GM20431 (cell line): ENCODE data around the gene TBC1D22A.

ENCODE experiments used
- in situ Hi-C: fragments of 300-500 bp; cut with MseI, MboI; formaldehyde crosslinking; loops from one replicate; pipeline ENCODE4 v1.15.0; 2020; ENCODE audit warnings: low sequenced_read_pairs; ENCODE audit not compliant: unreplicated experiment

Gene TBC1D22A

DNA sequence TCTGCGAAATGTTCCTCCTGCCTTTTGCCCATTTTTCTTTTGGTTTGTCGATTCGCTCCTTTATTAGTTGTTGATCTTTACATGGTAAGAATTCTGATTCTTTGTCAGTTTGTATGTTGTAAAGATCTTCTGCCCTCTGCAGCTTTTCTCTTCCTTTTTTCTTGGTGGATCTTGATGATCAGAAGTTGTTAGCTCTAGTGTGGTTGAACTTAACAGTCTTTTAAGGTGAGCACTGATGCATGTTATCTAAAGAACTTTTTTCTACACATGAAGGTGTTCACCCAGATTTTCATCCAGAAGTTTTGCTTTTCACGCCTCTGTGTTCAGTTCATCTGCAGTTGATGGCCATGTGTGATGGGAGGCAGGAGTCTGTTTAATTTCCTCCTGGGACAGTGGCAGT, 133.7 kb downstream of the TBC1D22A start:
- in situ Hi-C loops, result no loop called here

- in situ Hi-C loops, result no loop called here
These were observed 134.3 kb downstream of the TBC1D22A start for GRCh38 chr22:46896568-46897245.

GRCh38 chr22:46897246-46897623, 134.8 kb downstream of the TBC1D22A start:
- in situ Hi-C loops, result no loop called here

- in situ Hi-C loops, result no loop called here
These were observed 138.1 kb downstream of the TBC1D22A start for GRCh38 chr22:46900549-46900948.

- in situ Hi-C loops, result no loop called here
These were observed 140.0 kb downstream of the TBC1D22A start for GRCh38 chr22:46902436-46902835.

DNA sequence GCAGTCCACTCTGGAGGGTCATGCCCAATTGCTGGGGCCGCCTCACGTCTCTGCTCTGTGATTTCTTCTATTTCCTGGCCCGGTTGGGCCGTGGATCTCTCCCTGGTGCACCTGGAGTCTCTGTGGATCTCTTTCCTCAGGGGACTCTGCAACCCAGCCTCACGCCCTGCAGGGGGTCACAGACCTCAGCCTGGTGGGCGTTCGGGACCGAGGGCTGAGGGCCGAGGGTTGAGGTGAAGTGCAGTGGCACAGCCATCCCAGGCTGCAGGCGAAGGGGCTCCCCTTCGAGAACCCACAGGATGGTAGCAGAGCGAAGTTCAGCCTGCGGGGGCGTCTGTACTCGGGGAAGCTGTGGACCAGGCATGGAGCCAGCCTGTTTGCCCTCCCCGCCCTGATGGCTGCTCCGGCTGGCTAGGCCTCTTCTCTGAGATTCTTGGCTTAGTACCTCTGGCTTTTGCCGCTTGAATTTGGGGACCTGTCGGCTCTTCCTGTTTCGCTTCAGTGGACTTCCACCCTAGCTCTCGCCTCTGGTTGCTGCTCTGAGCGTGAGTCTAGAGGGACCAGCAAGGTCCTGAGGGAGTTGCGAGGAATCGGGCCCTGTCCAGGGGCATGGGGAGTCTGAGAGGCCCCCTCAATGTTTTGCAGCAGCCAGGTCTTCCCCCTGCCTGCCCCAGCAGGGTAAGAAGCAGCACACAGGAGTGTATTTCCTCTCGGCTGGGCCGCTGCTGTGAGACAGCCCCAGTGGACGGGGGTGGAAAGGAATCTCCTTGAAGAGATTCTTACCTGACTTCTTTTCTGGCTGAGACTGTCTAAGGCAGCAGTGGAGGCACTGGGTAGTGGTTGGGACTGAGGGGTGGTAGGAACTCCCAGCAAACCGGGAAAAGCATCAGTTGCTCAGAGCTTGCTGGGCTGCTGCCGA, 140.8 kb downstream of the TBC1D22A start:
- in situ Hi-C loops, result no loop called here

GRCh38 chr22:46905415-46905814, 143.0 kb downstream of the TBC1D22A start:
- in situ Hi-C loops, result no loop called here

DNA sequence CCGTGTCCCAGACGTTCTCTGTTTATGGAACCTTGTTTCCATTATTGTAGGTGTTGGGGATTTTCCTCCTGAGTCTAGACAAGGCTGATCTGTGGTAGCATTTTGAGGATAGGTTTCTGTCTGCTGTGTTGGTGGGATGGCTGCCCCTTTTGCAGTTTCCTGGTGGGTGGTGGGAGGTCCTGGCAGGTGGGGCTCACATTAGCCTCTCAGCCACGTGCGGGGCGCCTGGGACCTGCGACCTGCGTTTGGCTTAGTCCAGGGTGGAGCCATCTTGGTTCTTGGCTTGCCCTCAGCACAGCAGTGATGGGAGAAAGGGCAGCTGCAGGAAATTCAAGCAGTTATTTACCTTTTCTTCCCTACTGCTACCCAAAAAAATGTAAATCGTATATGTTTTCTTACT, 143.4 kb downstream of the TBC1D22A start:
- in situ Hi-C loops, result no loop called here

- in situ Hi-C loops, result no loop called here
These were observed 144.0 kb downstream of the TBC1D22A start for GRCh38 chr22:46906326-46907045.

GRCh38 chr22:46907241-46908215, 145.1 kb downstream of the TBC1D22A start:
- in situ Hi-C loops, result no loop called here

DNA sequence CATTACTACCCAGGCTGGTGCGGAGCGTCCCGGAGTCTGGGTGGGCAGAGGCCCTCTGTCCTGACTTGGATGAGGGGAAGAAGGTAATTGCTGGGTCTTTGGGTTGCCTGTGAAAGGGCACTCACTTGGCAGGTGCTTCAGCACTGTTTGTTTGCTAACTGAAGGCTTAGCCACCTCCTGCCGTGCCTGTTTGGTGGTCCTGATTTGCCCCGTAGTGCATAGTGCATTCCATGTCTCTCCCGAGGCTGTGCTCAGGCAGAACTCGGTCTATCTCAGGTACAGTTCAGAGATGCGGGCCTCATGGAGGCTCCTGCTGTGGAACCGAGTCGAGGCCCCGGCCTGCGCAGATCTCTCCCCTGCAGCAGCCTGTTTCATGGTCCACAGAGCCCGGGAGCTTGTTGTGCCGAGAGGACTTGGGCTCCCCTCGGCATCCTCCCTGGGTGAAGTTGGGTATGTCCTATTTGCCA, 146.2 kb downstream of the TBC1D22A start:
- in situ Hi-C loops, result no loop called here

DNA sequence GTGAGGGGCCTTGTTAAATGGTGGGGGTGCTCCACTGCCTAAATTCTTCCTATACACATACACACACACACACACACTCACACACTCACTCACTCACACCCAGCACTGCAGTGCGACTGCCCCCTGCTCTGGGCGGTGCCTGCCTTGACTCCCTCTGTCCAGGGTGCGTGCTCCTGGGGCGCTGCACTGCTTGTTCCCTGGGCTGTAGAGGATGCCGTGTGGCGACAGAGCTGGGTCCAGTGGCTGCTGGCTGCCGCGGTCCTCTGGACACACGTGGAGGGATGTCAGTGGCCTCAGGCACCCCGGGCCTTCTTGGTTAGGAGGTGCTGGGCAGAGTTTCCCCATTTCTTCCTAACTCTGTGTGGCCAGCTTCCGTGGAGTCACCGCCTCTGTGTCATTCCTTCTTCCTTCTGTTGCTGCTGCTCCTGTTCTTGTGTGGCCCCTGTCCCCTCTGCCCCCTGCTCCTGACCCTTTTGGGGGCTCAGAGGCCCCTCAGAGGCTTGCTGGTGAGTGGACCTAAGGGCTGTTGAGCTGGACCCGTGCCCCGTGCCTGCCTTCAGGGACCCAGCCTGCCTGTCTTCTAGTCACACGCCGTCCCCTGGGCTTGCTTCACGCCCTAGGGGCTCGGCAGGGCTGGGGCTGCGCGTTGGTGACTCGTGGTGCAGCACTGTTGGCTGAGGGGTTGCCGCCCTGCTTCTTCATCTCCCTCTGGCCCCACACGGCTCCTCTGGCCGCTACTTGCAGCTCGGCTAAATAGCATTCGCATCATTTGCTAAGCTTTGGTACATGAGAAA, 147.0 kb downstream of the TBC1D22A start:
- in situ Hi-C loops, result no loop called here

- in situ Hi-C loops, result no loop called here
These were observed 148.2 kb downstream of the TBC1D22A start for GRCh38 chr22:46910624-46911023.

DNA sequence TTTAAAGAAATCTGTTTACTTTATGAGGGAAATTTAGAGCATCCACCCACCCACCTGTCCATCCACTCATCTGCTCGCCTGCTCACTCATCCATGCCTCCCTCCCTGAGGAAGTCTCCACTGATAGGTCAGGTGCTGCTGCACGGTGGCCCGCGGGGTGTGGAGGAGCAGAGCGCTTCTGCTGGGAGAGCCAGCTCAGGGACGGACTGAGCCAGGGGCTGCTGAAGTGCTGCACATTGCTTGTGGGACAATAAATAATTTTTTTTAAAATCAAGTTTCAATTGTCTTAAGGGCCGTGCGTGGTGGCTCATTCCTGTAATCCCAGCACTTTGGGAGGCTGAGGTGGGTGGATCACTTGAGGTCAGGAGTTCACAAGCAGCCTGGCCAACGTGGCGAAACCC, 148.9 kb downstream of the TBC1D22A start:
- in situ Hi-C loops, result no loop called here

DNA sequence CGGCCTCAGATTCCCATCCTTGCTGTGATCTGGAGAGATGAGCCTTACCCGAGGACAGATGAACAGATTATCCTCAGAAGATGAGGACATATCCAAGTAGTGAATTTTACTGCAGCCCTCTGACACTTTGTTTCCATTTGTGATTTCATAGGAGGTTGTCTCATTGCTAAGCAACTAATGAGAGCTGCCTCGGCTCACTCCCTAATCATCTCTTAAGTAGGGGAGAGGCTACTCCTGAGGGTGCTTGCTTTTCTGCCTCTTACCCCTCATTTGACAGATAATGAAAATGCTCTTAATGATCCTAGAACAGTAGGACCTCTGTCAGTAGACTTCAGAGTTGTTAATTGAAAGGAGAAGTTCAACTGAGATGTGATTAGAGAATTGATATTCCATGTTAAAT, 150.9 kb downstream of the TBC1D22A start:
- in situ Hi-C loops, result no loop called here

- in situ Hi-C loops, result no loop called here
These were observed 152.0 kb downstream of the TBC1D22A start for GRCh38 chr22:46914481-46914880.

DNA sequence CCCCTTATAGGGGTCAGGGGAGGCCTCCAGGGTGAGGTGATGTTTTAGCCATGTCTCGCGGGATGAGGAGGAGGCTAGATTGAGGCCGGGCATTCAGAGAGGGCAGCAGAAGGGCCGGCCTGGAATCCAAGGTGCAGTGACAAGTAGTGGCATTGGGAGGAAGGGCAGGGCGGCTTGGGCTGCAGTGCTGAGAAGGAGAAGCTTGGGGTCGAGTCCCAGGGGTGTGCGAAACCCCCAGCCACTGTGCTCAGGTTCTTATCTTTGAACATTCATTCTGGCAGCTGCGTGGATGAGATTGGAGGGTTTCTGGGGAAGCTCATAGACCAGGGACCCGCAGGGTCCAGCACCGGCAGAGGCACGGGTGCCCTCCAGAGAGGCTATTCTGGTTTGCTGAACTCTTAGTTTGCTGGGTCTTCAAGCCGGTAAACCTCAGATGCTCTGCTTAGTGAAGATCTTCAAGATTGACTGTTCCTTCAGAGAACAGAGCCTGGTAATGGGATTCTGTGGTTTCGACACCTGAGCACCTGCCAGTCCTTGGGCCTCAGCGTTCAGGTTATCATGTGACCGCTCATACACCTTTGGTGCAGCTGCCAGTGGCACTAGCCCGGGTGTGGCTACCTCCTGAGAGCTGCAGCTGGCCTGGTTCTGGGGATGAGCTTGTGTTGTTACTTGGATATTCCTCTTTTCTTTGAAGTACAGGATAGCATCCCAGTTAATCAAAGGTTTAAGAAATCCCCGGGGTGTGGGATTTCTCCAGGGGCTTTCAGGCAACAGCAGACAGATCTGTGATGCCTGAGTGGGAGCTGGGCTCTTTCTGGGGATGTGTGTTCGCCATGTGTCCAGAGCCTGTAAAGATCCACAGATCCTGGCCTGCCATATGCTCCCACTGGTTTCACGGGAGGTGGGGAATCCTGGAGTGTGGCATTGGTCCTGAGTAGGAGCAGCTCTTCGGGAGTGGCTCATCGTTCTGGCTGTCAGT, 152.8 kb downstream of the TBC1D22A start:
- in situ Hi-C loops, result no loop called here
